Measurements from ENCODE around the gene TPRN.

TPRN gene

GRCh38 chr9:137148661-137149060 is 51.9 kb downstream of the TPRN start:
- no peak overlapping the region for H3K27ac ChIP-seq
- DNase-seq (ENCODE audit: low read depth, low spot score), result no peak

- no peak overlapping the region for H3K27ac ChIP-seq
- DNase-seq (ENCODE audit: low read depth, low spot score), result no peak
Measured at GRCh38 chr9:137148242-137148641, 52.3 kb downstream of the TPRN start.

GRCh38 chr9:137147793-137148160 is 52.8 kb downstream of the TPRN start:
- H3K27ac ChIP-seq, result no peak overlapping the region
- DNase-seq (ENCODE audit: low read depth, low spot score), result no peak

- H3K27ac ChIP-seq, result no peak overlapping the region
- DNase-seq (ENCODE audit: low read depth, low spot score), result no peak
Measured at GRCh38 chr9:137147091-137147792, 53.3 kb downstream of the TPRN start.

- no peak for DNase-seq (ENCODE audit: low read depth, low spot score)
- no peak overlapping the region for H3K27ac ChIP-seq
Measured at GRCh38 chr9:137146527-137146918, 54.0 kb downstream of the TPRN start.

GRCh38 chr9:137145731-137146526 is 54.6 kb downstream of the TPRN start:
- H3K27ac ChIP-seq, result no peak overlapping the region
- no peak for DNase-seq (ENCODE audit: low read depth, low spot score)

- no peak overlapping the region for H3K27ac ChIP-seq
- DNase-seq (ENCODE audit: low read depth, low spot score), result no peak
Measured at GRCh38 chr9:137143459-137143858, 57.1 kb downstream of the TPRN start.

GRCh38 chr9:137141976-137142936 is 58.3 kb downstream of the TPRN start:
- DNase-seq (ENCODE audit: low read depth, low spot score), result no peak
- no peak overlapping the region for H3K27ac ChIP-seq
